Esophagus squamous epithelium (tissue), 4 donors: ENCODE data around the gene SEMA6A.

Source experiments
- POLR2A ChIP-seq, 4 donors: fragments of 450-650 bp; IDR thresholded peaks; one replicate each; pipeline ENCODE4 v1.6.1; 2017; ENCODE audit warnings: antibody characterized with exemption in 4 of 4, mild to moderate bottlenecking in 4 of 4, moderate library complexity in 3 of 4
- TF ChIP-seq, protein P1 (sequence below), 6 experiments: fragments of 450-650 bp in 4 of 6; fragments of 200-600 bp in 2 of 6; sonication (generic) in 2 of 6; IDR thresholded peaks; one replicate each; pipeline ENCODE4 v1.5.1; 2016 to 2019; ENCODE audit warnings: antibody characterized with exemption in 6 of 6, mild to moderate bottlenecking in 4 of 6, moderate library complexity in 4 of 6

DNA sequence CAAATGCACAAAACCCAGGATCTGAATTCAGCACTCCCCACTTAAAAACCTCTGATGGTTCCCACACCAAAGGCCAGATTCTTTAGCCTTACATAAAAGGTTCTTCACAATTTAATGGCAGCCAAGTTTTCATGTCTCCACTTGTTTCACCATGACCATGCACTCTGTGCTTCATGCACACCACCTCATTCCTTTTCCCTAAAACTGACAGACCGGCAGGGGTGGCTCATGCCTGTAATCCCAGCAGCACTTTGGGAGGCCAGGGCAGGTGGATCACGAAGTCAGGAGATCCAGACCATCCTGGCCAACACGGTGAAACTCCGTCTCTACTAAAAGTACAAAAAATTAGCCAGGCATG lies 150.4 kb downstream of the SEMA6A start:
- no peak for TF ChIP-seq POLR2A (IDR thresholded peaks at IDR 0.05)
- TF ChIP-seq, protein P1, sequence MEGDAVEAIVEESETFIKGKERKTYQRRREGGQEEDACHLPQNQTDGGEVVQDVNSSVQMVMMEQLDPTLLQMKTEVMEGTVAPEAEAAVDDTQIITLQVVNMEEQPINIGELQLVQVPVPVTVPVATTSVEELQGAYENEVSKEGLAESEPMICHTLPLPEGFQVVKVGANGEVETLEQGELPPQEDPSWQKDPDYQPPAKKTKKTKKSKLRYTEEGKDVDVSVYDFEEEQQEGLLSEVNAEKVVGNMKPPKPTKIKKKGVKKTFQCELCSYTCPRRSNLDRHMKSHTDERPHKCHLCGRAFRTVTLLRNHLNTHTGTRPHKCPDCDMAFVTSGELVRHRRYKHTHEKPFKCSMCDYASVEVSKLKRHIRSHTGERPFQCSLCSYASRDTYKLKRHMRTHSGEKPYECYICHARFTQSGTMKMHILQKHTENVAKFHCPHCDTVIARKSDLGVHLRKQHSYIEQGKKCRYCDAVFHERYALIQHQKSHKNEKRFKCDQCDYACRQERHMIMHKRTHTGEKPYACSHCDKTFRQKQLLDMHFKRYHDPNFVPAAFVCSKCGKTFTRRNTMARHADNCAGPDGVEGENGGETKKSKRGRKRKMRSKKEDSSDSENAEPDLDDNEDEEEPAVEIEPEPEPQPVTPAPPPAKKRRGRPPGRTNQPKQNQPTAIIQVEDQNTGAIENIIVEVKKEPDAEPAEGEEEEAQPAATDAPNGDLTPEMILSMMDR (IDR thresholded peaks at IDR 0.05): no peak
